Body of pancreas (tissue), 4 donors: ENCODE results near the gene CNGA3.

ENCODE experiments used
- POLR2A ChIP-seq, 3 donors: fragments of 450-650 bp; IDR thresholded peaks; one replicate each; pipeline ENCODE4 v1.6.1; 2016; ENCODE audit warnings: antibody characterized with exemption in 3 of 3, mild to moderate bottlenecking in 2 of 3
- TF ChIP-seq, protein P1 (sequence below), 7 experiments: fragments of 450-650 bp in 4 of 7; fragments of 200-600 bp in 3 of 7; sonication (generic) in 3 of 7; IDR thresholded peaks; one replicate each; pipeline ENCODE4 v1.5.1; 2016 to 2019; ENCODE audit warnings: antibody characterized with exemption in 7 of 7

DNA sequence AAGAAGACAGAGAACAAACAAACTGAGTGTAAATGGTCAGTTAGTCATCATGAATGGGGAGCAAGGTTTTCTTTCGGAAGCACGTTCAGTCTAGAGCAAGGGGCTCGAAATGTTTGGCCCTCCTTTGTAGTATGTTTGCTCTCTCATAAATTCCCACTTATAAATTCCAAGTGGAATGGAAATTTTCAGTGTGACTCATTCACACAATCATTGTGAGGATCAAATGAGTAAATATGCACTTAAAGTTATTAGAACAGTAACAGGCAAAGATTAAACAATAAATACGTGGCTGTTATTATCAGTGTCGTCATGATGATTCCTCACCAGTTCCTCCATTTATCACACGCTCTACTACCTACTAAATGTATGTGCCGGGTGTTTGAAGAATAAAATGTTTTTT, 10.5 kb downstream of the CNGA3 start:
- TF ChIP-seq, protein P1, sequence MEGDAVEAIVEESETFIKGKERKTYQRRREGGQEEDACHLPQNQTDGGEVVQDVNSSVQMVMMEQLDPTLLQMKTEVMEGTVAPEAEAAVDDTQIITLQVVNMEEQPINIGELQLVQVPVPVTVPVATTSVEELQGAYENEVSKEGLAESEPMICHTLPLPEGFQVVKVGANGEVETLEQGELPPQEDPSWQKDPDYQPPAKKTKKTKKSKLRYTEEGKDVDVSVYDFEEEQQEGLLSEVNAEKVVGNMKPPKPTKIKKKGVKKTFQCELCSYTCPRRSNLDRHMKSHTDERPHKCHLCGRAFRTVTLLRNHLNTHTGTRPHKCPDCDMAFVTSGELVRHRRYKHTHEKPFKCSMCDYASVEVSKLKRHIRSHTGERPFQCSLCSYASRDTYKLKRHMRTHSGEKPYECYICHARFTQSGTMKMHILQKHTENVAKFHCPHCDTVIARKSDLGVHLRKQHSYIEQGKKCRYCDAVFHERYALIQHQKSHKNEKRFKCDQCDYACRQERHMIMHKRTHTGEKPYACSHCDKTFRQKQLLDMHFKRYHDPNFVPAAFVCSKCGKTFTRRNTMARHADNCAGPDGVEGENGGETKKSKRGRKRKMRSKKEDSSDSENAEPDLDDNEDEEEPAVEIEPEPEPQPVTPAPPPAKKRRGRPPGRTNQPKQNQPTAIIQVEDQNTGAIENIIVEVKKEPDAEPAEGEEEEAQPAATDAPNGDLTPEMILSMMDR (IDR thresholded peaks at IDR 0.05), result no peak
- TF ChIP-seq POLR2A (IDR thresholded peaks at IDR 0.05), result no peak
